ENCODE data around the gene ADH5.
"Not testable (repeated sequence)": the region's sequence is repeated elsewhere in the genome, so short reads cannot be mapped to it uniquely, and the experiment has no call there.

The ADH5 gene

GRCh38 chr4:99082192-99082591 is 6.4 kb downstream of the ADH5 start:
- H3K27ac ChIP-seq, result no peak overlapping the region
- TF ChIP-seq ZFX (IDR thresholded peaks at IDR 0.05), result no peak
- TF ChIP-seq CTCF (conservative IDR thresholded peaks at IDR 0.05), result no peak

- not testable (repeated sequence) for H3K27ac ChIP-seq
Observed at GRCh38 chr4:99080869-99081268, 7.7 kb downstream of the ADH5 start.

GRCh38 chr4:99079625-99080295 is 8.8 kb downstream of the ADH5 start:
- TF ChIP-seq ZFX (IDR thresholded peaks at IDR 0.05), result no peak
- TF ChIP-seq CTCF (conservative IDR thresholded peaks at IDR 0.05), result no peak
- no peak overlapping the region for H3K27ac ChIP-seq

- TF ChIP-seq ZFX (IDR thresholded peaks at IDR 0.05) (no peak), CTCF (conservative IDR thresholded peaks at IDR 0.05) (no peak)
- H3K27ac ChIP-seq, result no peak overlapping the region
Observed at GRCh38 chr4:99078931-99079624, 9.5 kb downstream of the ADH5 start.

- H3K27ac ChIP-seq, result no peak overlapping the region
- no peak for TF ChIP-seq ZFX (IDR thresholded peaks at IDR 0.05)
- TF ChIP-seq CTCF (conservative IDR thresholded peaks at IDR 0.05), result no peak
Observed at GRCh38 chr4:99078336-99078735, 10.3 kb downstream of the ADH5 start.

- no peak overlapping the region for H3K27ac ChIP-seq
- no peak for TF ChIP-seq ZFX (IDR thresholded peaks at IDR 0.05)
- no peak for TF ChIP-seq CTCF (conservative IDR thresholded peaks at IDR 0.05)
Observed at GRCh38 chr4:99077177-99077576, 11.4 kb downstream of the ADH5 start.

- TF ChIP-seq CTCF (conservative IDR thresholded peaks at IDR 0.05) (no peak), ZFX (IDR thresholded peaks at IDR 0.05) (no peak)
- H3K27ac ChIP-seq, result no peak overlapping the region
Observed at GRCh38 chr4:99076292-99076976, 12.2 kb downstream of the ADH5 start.
